22Rv1 (cell line): ENCODE results near the gene PTPN3.
A peak's percentile ranks its signal among the peaks of the same experiment; 100 is the strongest.

Experiments used
- H3K27ac ChIP-seq: fragments of 450-650 bp; 2 replicates; pipeline ENCODE4 v1.5.1; 2017
- CTCF ChIP-seq: fragments of 450-650 bp; IDR thresholded peaks from 2 replicates; pipeline ENCODE4 v1.5.1; 2017; ENCODE audit warnings: mild to moderate bottlenecking
- ZFX ChIP-seq: fragments of 450-650 bp; IDR thresholded peaks from 2 replicates; pipeline ENCODE4 v1.6.1; 2017; ENCODE audit warnings: antibody characterized with exemption, borderline replicate concordance

PTPN3 gene

GRCh38 chr9:109433476-109433875, 64.6 kb downstream of the PTPN3 start:
- no peak for TF ChIP-seq ZFX
- H3K27ac ChIP-seq: no peak overlapping the region

GRCh38 chr9:109430231-109430630, 67.9 kb downstream of the PTPN3 start:
- TF ChIP-seq ZFX (no peak), CTCF (no peak)
- no peak overlapping the region for H3K27ac ChIP-seq

GRCh38 chr9:109428854-109429253, 69.3 kb downstream of the PTPN3 start:
- no peak for TF ChIP-seq CTCF
- TF ChIP-seq ZFX: no peak
- H3K27ac ChIP-seq: no peak overlapping the region

- TF ChIP-seq ZFX: no peak
- no peak for TF ChIP-seq CTCF
- no peak overlapping the region for H3K27ac ChIP-seq
These were observed 70.2 kb downstream of the PTPN3 start for GRCh38 chr9:109427886-109428285.

GRCh38 chr9:109426626-109427402, 71.3 kb downstream of the PTPN3 start:
- no peak overlapping the region for H3K27ac ChIP-seq
- no peak for TF ChIP-seq ZFX
- no peak for TF ChIP-seq CTCF

- TF ChIP-seq ZFX (no peak), CTCF (no peak)
- H3K27ac ChIP-seq: no peak overlapping the region
These were observed 73.5 kb downstream of the PTPN3 start for GRCh38 chr9:109424618-109425017.

- TF ChIP-seq ZFX: no peak
- no peak for TF ChIP-seq CTCF
- H3K27ac ChIP-seq: no peak overlapping the region
These were observed 74.2 kb downstream of the PTPN3 start for GRCh38 chr9:109423877-109424276.

GRCh38 chr9:109422641-109423040, 75.5 kb downstream of the PTPN3 start:
- H3K27ac ChIP-seq: peak overlapping the region; percentile 57
- TF ChIP-seq CTCF (no peak), ZFX (no peak)
